ENCODE results near the gene MVB12B. TPM values are rescaled to one million over a fixed set of nuclear protein-coding genes. Genes with fewer than 3 reads are reported as not detected.

MVB12B gene
- total RNA-seq, 4 donors from 2014 or later = 2.1 to 39.2 (median 22.2) TPM

- H3K27ac ChIP-seq = no peak overlapping the region
- no peaks in the 10 kb centered on the region for H3K4me1 ChIP-seq
- intact Hi-C loops (cut with DNase I; ENCODE audit: low total_unique reads) = no loop called here
- no peaks in the 10 kb centered on the region for H3K27me3 ChIP-seq
- no peaks in the 10 kb centered on the region for H3K9me3 ChIP-seq
- TF ChIP-seq CTCF (IDR thresholded peaks at IDR 0.05) = peak; percentile 83 to 95 (median 91)
- TF ChIP-seq POLR2A (IDR thresholded peaks at IDR 0.05) = no peak
- peak in 1 of 2 donors; percentile 51 for DNase-seq
- H3K36me3 ChIP-seq = no peaks in the 10 kb centered on the region
- no peak overlapping the region for H3K4me3 ChIP-seq
Observed at GRCh38 chr9:126490871-126491567, 164.4 kb downstream of the MVB12B start.

- Histone ChIP-seq H3K4me1 (no peaks in the 10 kb centered on the region), H3K9me3 (no peaks in the 10 kb centered on the region), H3K27ac (no peak overlapping the region), H3K36me3 (no peaks in the 10 kb centered on the region), H3K27me3 (no peaks in the 10 kb centered on the region), H3K4me3 (no peak overlapping the region)
- DNase-seq = no peak
- intact Hi-C loops (cut with DNase I; ENCODE audit: low total_unique reads) = no loop called here
- TF ChIP-seq POLR2A (IDR thresholded peaks at IDR 0.05) (no peak), CTCF (IDR thresholded peaks at IDR 0.05) (no peak)
Observed at GRCh38 chr9:126491568-126491879, 164.9 kb downstream of the MVB12B start.

- intact Hi-C loops (cut with DNase I; ENCODE audit: low total_unique reads) = no loop called here
- H3K4me1 ChIP-seq = no peaks in the 10 kb centered on the region
- no peaks in the 10 kb centered on the region for H3K27me3 ChIP-seq
- no peak overlapping the region for H3K27ac ChIP-seq
- no peaks in the 10 kb centered on the region for H3K36me3 ChIP-seq
- TF ChIP-seq POLR2A (IDR thresholded peaks at IDR 0.05) (no peak), CTCF (IDR thresholded peaks at IDR 0.05) (no peak)
- H3K4me3 ChIP-seq = no peak overlapping the region
- H3K9me3 ChIP-seq = no peaks in the 10 kb centered on the region
- DNase-seq = no peak
Observed at GRCh38 chr9:126491949-126492348, 165.3 kb downstream of the MVB12B start.

- DNase-seq = no peak
- Histone ChIP-seq H3K9me3 (no peaks in the 10 kb centered on the region), H3K4me3 (no peak overlapping the region), H3K4me1 (no peaks in the 10 kb centered on the region), H3K36me3 (no peaks in the 10 kb centered on the region), H3K27ac (no peak overlapping the region), H3K27me3 (no peaks in the 10 kb centered on the region)
- intact Hi-C loops (cut with DNase I; ENCODE audit: low total_unique reads) = no loop called here
- no peak for TF ChIP-seq CTCF (IDR thresholded peaks at IDR 0.05)
- no peak for TF ChIP-seq POLR2A (IDR thresholded peaks at IDR 0.05)
Observed at GRCh38 chr9:126494264-126494663, 167.6 kb downstream of the MVB12B start.

- Histone ChIP-seq H3K36me3 (no peaks in the 10 kb centered on the region), H3K4me1 (no peaks in the 10 kb centered on the region), H3K27ac (no peak overlapping the region), H3K4me3 (no peak overlapping the region), H3K27me3 (no peaks in the 10 kb centered on the region), H3K9me3 (no peaks in the 10 kb centered on the region)
- DNase-seq = no peak
- TF ChIP-seq POLR2A (IDR thresholded peaks at IDR 0.05) = no peak
- TF ChIP-seq CTCF (IDR thresholded peaks at IDR 0.05) = no peak
- intact Hi-C loops (cut with DNase I; ENCODE audit: low total_unique reads) = no loop called here
Observed at GRCh38 chr9:126494746-126495145, 168.1 kb downstream of the MVB12B start.
